Myocyte (in vitro differentiated cells): Measurements from ENCODE around the gene CCND3. TPM values are rescaled to one million over a fixed set of nuclear protein-coding genes. Genes with fewer than 3 reads are reported as not detected.

ENCODE experiments used
- DNase-seq: peaks from one replicate; pipeline ENCODE4 v3.0.0-alpha.2; 2012; ENCODE audit warnings: low read depth
- total RNA-seq: library from RNA; depleted of rRNA; stranded (reverse); fragments of >200 nt; gene quantifications from 2 replicates; pipeline ENCODE4 v1.2.3, GENCODE V29; 2014

Gene CCND3
- total RNA-seq, 1 donor from 2014 or later, result 170 TPM

- no peak for DNase-seq
These were observed 14.4 kb downstream of the CCND3 start for GRCh38 chr6:41927253-41927652.

DNA sequence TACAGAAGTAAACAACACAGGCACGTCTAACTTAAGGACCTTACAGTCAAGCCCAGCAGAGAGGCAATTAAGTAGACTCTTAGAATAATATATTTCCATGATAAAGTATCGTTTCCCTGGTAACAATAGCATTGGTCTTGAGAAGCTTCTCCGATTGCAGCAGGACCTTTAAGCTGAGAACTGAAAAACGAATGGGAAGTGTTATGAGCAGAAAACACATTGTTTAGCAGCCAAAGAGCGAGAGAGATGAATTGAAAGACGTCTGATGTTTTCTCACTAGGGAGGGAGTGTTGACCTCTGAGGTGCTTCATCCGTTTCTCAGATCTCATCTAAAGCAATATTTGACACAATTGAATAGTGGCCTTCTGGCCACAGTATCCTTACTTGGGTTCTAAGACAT is 19.5 kb downstream of the CCND3 start:
- no peak for DNase-seq

DNA sequence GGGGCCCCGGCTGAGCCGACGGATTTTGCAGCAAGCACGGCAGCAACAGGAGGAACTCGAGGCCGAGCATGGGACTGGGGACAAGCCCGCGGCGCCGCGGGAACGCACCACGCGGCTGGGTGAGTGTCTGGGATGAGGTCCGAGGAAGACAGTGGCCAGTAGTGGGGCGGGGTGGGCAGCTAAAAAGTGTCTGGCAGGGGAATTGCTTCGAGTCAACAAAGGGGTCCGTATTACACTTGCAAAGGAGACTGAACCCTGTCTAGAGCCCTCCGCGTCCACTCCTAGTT is 20.0 kb downstream of the CCND3 start:
- DNase-seq, result no peak

- DNase-seq, result peak; percentile 96
These were observed 20.5 kb downstream of the CCND3 start, which contains the start of the genes BYSL and MED20 for GRCh38 chr6:41920921-41921711. Gene BYSL (plus strand): TSS chr6:41921499. CDS start chr6:41921563, 64 bp downstream. Gene MED20 (minus strand): TSS chr6:41921139. CDS start chr6:41921018, 121 bp downstream.

- peak; percentile 86 for DNase-seq
These were observed 24.1 kb downstream of the CCND3 start for GRCh38 chr6:41917528-41917927.

DNA sequence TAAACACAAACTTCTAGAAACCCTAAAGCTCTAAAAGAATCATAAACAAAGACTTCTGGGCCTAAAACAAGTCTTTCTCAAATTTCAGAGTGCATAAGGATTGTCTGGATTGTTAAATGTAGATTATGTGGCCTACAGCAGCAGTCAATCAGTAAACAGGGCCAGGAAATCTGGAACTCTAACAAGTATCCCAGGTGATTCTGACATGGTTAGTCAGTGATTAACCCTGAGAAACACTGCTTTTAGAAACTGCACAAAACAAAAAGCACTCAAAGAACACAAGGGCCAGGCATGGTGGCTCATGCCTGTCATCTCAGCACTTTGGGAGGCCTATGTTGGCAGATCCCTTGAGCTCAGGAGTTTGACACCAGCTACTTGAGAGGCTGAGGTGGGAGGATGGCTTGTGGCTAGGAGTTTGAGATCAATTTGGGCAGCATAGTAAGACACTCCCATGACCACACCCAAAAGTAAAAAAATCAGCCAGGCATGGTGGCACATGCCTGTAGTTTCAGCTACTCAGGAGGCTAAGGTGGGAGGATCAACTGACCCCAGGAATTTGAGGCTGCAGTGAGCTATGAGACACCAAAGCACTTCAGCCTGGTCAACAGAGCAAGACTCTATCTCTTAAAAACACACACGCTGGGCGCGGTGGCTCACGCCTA is 26.6 kb downstream of the CCND3 start:
- DNase-seq, result no peak

- DNase-seq, result no peak
These were observed 27.3 kb downstream of the CCND3 start for GRCh38 chr6:41914343-41914742.

GRCh38 chr6:41909727-41910126 is 31.9 kb downstream of the CCND3 start:
- no peak for DNase-seq

DNA sequence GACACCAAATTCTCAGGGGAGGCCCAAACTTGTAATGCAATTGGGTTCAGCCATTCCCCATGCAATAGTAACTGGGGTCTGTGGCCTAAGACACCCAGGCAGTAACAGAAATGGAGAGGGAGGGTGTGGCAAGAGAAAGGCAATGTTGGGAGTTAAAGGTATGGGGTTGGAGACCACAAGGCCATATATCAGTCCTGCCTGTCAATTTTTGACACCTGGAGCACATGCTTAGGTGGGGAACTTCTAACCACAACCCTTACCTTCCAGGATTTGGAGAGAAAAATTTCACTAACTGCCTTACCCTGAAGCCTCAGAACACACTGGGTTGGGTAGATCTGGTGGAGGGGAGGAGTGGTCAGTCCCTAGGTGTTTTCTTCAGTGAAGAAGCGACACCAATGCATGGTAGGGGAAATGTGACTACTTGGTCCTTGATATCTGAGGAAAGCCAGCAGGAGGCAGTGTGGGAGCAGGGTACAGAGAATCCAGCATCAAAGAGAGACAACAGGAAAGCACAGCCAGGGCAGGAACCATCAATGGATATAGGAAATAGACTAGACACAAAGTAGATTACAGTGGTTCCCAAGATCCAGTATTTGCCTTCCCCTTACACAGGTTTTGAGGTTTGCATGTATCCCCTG is 39.6 kb downstream of the CCND3 start:
- no peak for DNase-seq

DNA sequence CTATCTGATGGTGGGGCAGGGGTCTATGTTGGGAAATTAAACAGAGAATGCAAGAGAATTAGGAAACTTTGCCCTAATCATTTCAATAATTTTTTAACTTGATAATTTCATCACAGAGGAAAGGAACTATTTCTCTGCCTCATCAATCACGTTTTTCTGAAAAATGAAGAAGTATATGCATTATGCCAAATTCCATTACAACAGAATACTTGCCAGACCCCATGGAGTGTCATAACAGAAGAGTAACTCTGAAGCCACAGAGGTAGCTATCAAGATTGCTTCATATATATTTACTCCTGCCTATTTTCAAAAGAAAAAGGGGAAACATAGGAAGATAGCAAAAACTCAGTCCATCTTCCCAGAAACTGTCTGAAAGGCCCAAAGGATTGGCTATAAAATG is 40.7 kb downstream of the CCND3 start:
- no peak for DNase-seq

DNA sequence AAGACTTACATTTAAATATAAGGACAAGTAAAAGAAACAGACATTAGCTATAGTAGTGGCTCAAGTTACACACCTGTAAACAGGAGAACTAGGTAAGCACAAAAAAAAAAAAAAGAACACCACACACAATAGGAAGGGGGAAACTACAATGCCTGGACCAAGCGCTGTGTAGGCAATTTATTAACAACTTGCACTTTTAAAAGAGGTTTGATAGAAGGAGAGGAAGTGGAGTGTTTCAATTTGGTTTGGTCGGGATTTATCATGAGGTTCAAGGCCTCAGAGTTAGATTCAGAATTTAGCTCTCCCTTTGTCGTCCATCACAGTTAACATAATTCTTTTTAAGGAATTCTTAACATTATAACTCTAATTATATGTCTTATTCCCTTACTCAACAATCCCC is 45.3 kb downstream of the CCND3 start:
- DNase-seq, result no peak

GRCh38 chr6:41895300-41896233 is 46.0 kb downstream of the CCND3 start, which contains the start of gene USP49:
Gene USP49 (minus strand): TSS chr6:41895375. CDS start chr6:41806983, 88,392 bp downstream.
- peak; percentile 89 for DNase-seq

- DNase-seq, result no peak
These were observed 47.0 kb downstream of the CCND3 start for GRCh38 chr6:41894366-41895299.

DNA sequence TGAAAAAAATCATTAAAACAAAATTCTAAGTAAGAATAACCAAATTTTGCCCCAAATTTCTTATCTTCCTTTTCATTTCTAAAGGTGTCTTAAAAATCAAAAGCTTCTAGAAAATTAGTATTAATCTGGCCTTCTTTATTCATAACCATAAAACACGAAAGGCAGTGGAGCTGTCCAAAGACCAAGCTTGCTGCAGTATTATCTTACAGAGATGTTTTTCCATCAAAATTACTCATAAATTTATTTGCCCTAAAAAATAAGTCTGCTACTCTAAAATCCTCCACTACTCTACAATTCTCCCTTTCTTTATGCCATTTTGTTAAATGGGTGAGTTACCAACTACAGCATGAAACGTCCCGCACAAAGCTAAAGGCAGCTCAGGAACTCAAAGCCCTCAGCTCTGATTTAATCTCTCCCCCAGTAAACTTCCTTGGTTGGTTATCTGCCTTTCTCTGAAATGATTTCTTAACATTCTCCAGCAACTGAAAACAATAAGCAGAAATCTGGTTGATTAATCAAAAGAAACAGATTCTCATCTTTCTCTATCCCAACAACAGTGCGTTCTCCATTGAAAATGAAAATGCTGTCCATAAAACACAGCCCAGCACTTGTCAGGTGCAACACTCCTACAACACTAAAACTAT is 48.6 kb downstream of the CCND3 start:
- DNase-seq, result no peak

- peak; percentile 25 for DNase-seq
These were observed 54.3 kb downstream of the CCND3 start for GRCh38 chr6:41887331-41887751.

DNA sequence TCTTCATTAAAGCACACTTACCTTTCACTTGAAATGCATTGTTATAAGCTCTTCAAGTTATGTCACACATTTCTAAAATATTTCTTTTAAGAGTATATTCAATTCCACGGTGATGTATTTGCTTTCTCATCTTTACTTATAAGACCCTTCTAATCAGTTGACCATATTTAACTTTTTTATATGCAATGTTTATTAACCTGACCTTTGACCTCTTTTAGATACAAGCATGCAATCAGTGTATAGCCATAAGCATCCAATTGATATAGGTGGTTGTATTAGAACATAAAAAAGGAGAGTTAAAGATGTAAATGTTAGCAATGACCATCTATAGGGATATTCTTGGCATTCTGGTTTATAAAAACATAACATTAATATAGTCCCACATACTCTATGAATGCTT is 55.7 kb downstream of the CCND3 start:
- DNase-seq, result no peak

GRCh38 chr6:41884957-41885356 is 56.7 kb downstream of the CCND3 start:
- DNase-seq, result no peak
